WI38 (cell line): ENCODE data around the gene GJC3.
A peak's percentile ranks its signal among the peaks of the same experiment; 100 is the strongest.
"Not testable (repeated sequence)": the region's sequence is repeated elsewhere in the genome, so short reads cannot be mapped to it uniquely, and the experiment has no call there.

ENCODE experiments used
- H3K4me3 ChIP-seq: 2 replicates; pipeline ENCODE4 v1.5.1; 2011; ENCODE audit warnings: low read depth, mild to moderate bottlenecking, control low read depth, low read length
- CTCF ChIP-seq: IDR thresholded peaks from 2 replicates; pipeline ENCODE4 v1.5.1; 2012; ENCODE audit warnings: low read depth, mild to moderate bottlenecking, control low read depth, low read length

Gene GJC3, protein sequence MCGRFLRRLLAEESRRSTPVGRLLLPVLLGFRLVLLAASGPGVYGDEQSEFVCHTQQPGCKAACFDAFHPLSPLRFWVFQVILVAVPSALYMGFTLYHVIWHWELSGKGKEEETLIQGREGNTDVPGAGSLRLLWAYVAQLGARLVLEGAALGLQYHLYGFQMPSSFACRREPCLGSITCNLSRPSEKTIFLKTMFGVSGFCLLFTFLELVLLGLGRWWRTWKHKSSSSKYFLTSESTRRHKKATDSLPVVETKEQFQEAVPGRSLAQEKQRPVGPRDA

DNA sequence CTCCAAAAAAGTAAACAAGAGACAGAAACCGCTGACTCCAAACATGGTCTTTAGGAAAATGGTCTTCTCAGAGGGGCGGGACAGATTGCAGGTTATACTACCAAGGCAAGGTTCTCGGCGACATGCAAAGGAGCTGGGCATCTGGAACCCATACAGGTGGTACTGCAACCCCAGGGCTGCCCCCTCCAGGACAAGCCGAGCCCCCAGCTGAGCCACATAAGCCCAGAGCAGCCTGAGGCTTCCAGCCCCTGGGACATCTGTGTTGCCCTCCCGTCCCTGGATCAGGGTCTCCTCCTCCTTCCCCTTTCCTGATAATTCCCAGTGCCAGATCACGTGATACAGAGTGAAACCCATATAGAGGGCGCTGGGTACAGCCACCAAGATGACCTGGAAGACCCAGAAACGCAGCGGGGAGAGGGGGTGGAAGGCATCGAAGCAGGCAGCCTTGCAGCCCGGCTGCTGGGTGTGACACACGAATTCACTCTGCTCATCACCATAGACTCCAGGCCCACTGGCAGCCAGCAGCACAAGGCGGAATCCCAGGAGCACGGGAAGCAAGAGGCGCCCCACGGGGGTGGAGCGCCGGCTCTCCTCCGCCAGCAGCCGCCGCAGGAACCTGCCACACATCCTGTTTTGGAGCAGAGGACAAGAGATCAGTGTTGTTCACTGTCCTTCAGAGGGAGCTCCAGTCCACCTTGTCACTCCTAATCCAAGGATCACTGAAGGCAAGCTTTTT is at the start of gene GJC3:
TSS of gene GJC3 (minus strand) at position 627 of the 736 bp plus-strand sequence. CDS start at position 627, 0 bp downstream.
- peak within 1 kb of the TSS; percentile 35 for H3K4me3 ChIP-seq
- TF ChIP-seq CTCF = no peak

- no peak overlapping the region for H3K4me3 ChIP-seq
Measured at GRCh38 chr7:99976626-99977025, 47.2 kb upstream of the GJC3 start.

GRCh38 chr7:99975782-99976521 is 46.5 kb upstream of the GJC3 start, which contains the start of gene AZGP1:
Gene AZGP1 (minus strand): TSS chr7:99976031. CDS start chr7:99976020, 11 bp downstream.
- TF ChIP-seq CTCF = no peak
- H3K4me3 ChIP-seq = no peak within 1 kb of the TSS

More at GRCh38 chr7:99976626-99977025, 47.2 kb upstream of the GJC3 start:
- TF ChIP-seq CTCF = no peak

GRCh38 chr7:99974681-99975080 is 45.3 kb upstream of the GJC3 start:
- no peak overlapping the region for H3K4me3 ChIP-seq
- no peak for TF ChIP-seq CTCF

GRCh38 chr7:99973817-99974216 is 44.4 kb upstream of the GJC3 start:
- not testable (repeated sequence) for H3K4me3 ChIP-seq

DNA sequence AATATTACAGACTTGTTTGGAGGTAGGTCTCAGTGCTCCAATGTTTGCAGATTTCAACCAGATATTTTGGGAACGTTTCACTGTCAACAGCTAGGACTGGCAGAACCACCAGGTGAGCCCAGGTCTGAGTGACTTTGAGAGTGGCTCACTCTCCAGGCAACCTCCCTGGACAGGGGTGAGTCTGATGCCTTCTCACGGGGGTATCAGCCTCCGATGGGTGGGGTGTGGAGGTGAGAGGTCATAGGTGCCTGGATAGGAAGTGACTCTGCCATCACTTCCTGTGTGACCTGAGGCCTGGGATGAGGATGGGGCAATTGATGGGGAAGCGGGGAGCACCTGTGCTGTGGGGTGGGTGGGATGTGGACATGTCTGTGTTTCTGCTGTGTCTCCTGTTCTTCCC is 41.8 kb upstream of the GJC3 start:
- H3K4me3 ChIP-seq = no peak overlapping the region
- TF ChIP-seq CTCF = no peak

DNA sequence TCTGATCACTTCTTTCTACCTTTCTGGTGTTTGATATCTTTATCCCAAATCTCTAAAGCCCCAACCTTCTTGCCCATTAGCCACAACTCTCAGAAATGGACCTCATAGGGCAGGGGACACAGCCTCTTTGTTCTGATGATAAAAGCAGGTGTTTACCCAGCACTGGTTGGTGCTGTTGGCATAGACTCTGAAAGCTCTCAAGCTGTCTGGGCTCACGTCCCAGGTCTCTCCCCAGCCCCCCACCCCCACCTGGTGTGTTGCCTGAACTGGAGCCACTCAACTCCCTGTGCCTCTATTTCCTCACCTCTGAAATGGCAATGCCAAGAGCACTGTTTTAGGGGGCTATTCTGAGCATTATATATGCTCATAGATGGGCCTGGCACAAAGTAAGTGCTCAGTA is 40.4 kb upstream of the GJC3 start:
- H3K4me3 ChIP-seq = not testable (repeated sequence)

DNA sequence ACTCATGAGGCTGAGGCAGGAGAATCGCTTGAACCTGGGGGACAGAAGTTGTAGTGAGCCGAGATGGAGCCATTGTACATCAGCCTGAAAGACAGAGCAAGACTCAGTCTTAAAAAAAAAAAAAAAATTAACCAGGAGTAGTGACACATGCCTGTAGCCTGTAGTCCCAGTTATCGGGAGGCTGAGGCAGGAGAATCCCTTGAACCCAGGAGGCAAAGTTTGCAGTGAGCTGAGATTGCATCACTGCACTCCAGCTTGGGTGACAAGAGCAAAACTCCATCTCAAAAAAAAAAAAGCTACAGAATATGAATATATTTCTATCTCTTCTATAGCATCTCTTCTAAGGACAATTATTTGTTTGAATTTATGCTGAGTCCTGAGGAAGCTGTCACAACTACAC is 39.9 kb upstream of the GJC3 start:
- no peak overlapping the region for H3K4me3 ChIP-seq
- no peak for TF ChIP-seq CTCF
